ENCODE measurements around the gene JPT1. TPM values are rescaled to one million over a fixed set of nuclear protein-coding genes. Genes with fewer than 3 reads are reported as not detected.

The JPT1 gene
- polyA plus RNA-seq, 1 of the 3 experiments (the other 2 are of a cell fraction), result 490 TPM

GRCh38 chr17:75103601-75104554 is 50.4 kb downstream of the JPT1 start:
- POLR2A ChIA-PET, result interaction anchor here (0.8 to 1.1 kb wide), 2 partner anchors 29 to 1101 kb away, joined by 4 to 12 read pairs; no protein-coding TSS in a partner anchor

GRCh38 chr17:75102385-75102821 is 51.9 kb downstream of the JPT1 start:
- H3K4me2 ChIP-seq, result no peak overlapping the region
- POLR2A ChIA-PET, result no interaction called here
- CTCF ChIA-PET, result interaction anchor here (0.6 to 4.5 kb wide), 6 partner anchors 8 to 229 kb away, joined by 3 to 68 read pairs (median 4); partner anchors contain the start of genes ARMC7 and FDXR
- H3K9ac ChIP-seq, result no peak overlapping the region
- no peaks in the 10 kb centered on the region for H3K79me2 ChIP-seq (ENCODE audit: insufficient read depth)
- no peaks in the 10 kb centered on the region for H3K9me3 ChIP-seq
- no peak overlapping the region for H2AFZ ChIP-seq (ENCODE audit: low read depth)
- 75% methylated on average over 12 of the region's 12 CpGs for WGBS (ENCODE audit: low lambda C conversion rate)
- peaks cover 0 to 10% of the 10 kb centered on the region in 2 experiments; a peak in 1 of 4 replicates for H3K4me1 ChIP-seq (ENCODE audit: control insufficient read depth in 1 of 2, insufficient read depth in 2 of 2, low read depth in 1 of 2, low read length in 1 of 2)
- H3F3A ChIP-seq (replicated peaks; ENCODE audit: insufficient read depth), result no peaks in the 10 kb centered on the region
- no peaks in the 10 kb centered on the region for H3K36me3 ChIP-seq (replicated peaks in 1 of 2; ENCODE audit: control insufficient read depth in 1 of 2, insufficient read depth in 2 of 2, low read length in 1 of 2)
- no peaks in the 10 kb centered on the region for H4K20me1 ChIP-seq (ENCODE audit: insufficient read depth)
- H3K27me3 ChIP-seq (ENCODE audit: insufficient read depth), result no peaks in the 10 kb centered on the region
- H3K9me2 ChIP-seq, result no peaks in the 10 kb centered on the region
- H3K4me3 ChIP-seq (ENCODE audit: low read depth in 2 of 2, low read length in 1 of 2), result no peak overlapping the region
- DNase-seq, result no peak
- H3K27ac ChIP-seq (ENCODE audit: low read depth in 2 of 2, low read length in 1 of 2), result no peak overlapping the region
- TF ChIP-seq REST (IDR thresholded peaks at IDR 0.05; ENCODE audit: low read depth, low read length) (no peak), ZBTB33 (IDR thresholded peaks at IDR 0.05; ENCODE audit: borderline replicate concordance, low read depth) (no peak), ELF1 (IDR thresholded peaks at IDR 0.05) (no peak), EP300 (IDR thresholded peaks at IDR 0.05; ENCODE audit: borderline replicate concordance in 1 of 2, low read depth in 1 of 2, low read length in 1 of 2) (no peak), NRF1 (IDR thresholded peaks at IDR 0.05; ENCODE audit: low read depth, low read length) (no peak), TEAD4 (IDR thresholded peaks at IDR 0.05; ENCODE audit: borderline replicate concordance, insufficient read depth) (no peak), FOXM1 (IDR thresholded peaks at IDR 0.05; ENCODE audit: low read depth) (no peak), CHD2 (IDR thresholded peaks at IDR 0.05; ENCODE audit: low read length, partially characterized antibody) (no peak)
- TF ChIP-seq, protein P1, sequence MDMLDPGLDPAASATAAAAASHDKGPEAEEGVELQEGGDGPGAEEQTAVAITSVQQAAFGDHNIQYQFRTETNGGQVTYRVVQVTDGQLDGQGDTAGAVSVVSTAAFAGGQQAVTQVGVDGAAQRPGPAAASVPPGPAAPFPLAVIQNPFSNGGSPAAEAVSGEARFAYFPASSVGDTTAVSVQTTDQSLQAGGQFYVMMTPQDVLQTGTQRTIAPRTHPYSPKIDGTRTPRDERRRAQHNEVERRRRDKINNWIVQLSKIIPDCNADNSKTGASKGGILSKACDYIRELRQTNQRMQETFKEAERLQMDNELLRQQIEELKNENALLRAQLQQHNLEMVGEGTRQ (IDR thresholded peaks at IDR 0.05; ENCODE audit: borderline replicate concordance, low read depth, low read length), result no peak

More at GRCh38 chr17:75103601-75104554, 50.4 kb downstream of the JPT1 start:
- Histone ChIP-seq H3K79me2 (ENCODE audit: insufficient read depth) (no peaks in the 10 kb centered on the region), H3K4me3 (ENCODE audit: low read depth in 2 of 2, low read length in 1 of 2) (no peak overlapping the region), H3K9me3 (no peaks in the 10 kb centered on the region), H3K4me1 (ENCODE audit: control insufficient read depth in 1 of 2, insufficient read depth in 2 of 2, low read depth in 1 of 2, low read length in 1 of 2) (peaks cover 0 to 10% of the 10 kb centered on the region in 2 experiments; a peak in 1 of 4 replicates), H2AFZ (ENCODE audit: low read depth) (no peak overlapping the region), H3K4me2 (no peak overlapping the region), H3K9me2 (no peaks in the 10 kb centered on the region), H3K27me3 (ENCODE audit: insufficient read depth) (no peaks in the 10 kb centered on the region), H3K36me3 (replicated peaks in 1 of 2; ENCODE audit: control insufficient read depth in 1 of 2, insufficient read depth in 2 of 2, low read length in 1 of 2) (no peaks in the 10 kb centered on the region), H3K27ac (ENCODE audit: low read depth in 2 of 2, low read length in 1 of 2) (no peak overlapping the region), H3F3A (replicated peaks; ENCODE audit: insufficient read depth) (peaks cover 4% of the 10 kb centered on the region), H3K9ac (no peak overlapping the region), H4K20me1 (ENCODE audit: insufficient read depth) (no peaks in the 10 kb centered on the region)
- no peak for DNase-seq
- no peak for TF ChIP-seq SIN3A (IDR thresholded peaks at IDR 0.05; ENCODE audit: borderline replicate concordance, low read depth, low read length)
- no peak for TF ChIP-seq FOSL2 (IDR thresholded peaks at IDR 0.05; ENCODE audit: borderline replicate concordance, low read depth)
- no peak for TF ChIP-seq TEAD4 (IDR thresholded peaks at IDR 0.05; ENCODE audit: borderline replicate concordance, insufficient read depth)
- TF ChIP-seq ZBTB33 (IDR thresholded peaks at IDR 0.05; ENCODE audit: borderline replicate concordance, low read depth), result no peak
- no peak for TF ChIP-seq GATA2 (CRISPR knock-in tag; IDR thresholded peaks at IDR 0.05)
- TF ChIP-seq TCF12 (IDR thresholded peaks at IDR 0.05), result no peak
- TF ChIP-seq ELF1 (IDR thresholded peaks at IDR 0.05), result no peak
- no peak for TF ChIP-seq SMC3 (IDR thresholded peaks at IDR 0.05; ENCODE audit: low read depth, low read length)
- WGBS (ENCODE audit: low lambda C conversion rate), result 77% methylated on average over 14 of the region's 14 CpGs
- CTCF ChIA-PET, result interaction anchor here (0.6 to 4.9 kb wide), 17 partner anchors 9 to 1191 kb away, joined by 3 to 68 read pairs (median 9); partner anchors contain the start of genes MIF4GD, NT5C, OTOP2 and SLC16A5
